C4-2B (cell line): Measurements from ENCODE around the gene GALNT4.

Source experiments
- ZFX ChIP-seq: fragments of 450-650 bp; IDR thresholded peaks from 2 replicates; pipeline ENCODE4 v1.6.1; 2017
- TF ChIP-seq, protein P1 (sequence below): fragments of 450-650 bp; conservative IDR thresholded peaks from 2 replicates; pipeline ENCODE4 v1.5.1; 2017; ENCODE audit warnings: mild to moderate bottlenecking

DNA sequence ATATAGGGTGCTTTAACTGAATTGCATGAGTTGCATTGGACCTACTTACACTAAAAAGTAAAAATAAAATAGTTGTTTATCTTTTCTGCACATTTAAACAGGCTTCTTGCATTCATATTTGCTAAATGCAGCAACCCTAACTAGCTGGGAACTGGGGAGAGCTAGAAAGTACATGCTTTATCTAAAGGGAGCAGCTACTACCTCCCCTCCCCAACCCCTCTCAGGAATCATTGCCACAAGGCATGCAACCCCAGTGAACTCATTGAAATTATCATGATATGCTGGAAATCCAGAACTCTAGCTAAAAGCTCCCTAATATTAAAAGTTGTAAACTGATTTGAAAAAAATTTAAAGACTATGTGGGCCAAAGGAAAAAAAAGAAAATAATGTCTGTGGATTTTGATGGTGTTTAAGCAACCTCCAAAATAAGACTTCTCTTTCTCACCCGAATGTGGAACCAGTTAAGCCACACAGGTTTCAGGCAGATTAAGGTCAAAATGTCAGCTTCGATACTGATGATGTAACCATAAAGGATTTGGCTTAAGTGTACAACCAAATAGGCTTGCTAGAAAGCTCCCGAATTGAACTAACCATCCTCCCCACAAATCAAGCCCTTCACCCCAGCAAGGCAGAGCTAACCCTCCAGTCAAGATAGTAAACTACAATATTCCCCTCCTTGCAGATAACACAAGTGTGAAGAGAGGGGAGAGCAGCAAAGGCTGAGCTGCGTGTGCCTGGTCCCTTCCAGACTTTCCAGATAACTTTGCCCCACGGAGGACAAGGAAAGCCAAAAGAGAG lies 15.0 kb upstream of the GALNT4 start:
- TF ChIP-seq, protein P1, sequence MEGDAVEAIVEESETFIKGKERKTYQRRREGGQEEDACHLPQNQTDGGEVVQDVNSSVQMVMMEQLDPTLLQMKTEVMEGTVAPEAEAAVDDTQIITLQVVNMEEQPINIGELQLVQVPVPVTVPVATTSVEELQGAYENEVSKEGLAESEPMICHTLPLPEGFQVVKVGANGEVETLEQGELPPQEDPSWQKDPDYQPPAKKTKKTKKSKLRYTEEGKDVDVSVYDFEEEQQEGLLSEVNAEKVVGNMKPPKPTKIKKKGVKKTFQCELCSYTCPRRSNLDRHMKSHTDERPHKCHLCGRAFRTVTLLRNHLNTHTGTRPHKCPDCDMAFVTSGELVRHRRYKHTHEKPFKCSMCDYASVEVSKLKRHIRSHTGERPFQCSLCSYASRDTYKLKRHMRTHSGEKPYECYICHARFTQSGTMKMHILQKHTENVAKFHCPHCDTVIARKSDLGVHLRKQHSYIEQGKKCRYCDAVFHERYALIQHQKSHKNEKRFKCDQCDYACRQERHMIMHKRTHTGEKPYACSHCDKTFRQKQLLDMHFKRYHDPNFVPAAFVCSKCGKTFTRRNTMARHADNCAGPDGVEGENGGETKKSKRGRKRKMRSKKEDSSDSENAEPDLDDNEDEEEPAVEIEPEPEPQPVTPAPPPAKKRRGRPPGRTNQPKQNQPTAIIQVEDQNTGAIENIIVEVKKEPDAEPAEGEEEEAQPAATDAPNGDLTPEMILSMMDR, result no peak
- no peak for TF ChIP-seq ZFX
